KMS-11 (cell line): ENCODE measurements around the gene OCA2.

ENCODE experiments used
- H2AFZ ChIP-seq: fragments of 200-600 bp; sonication (generic); 2 replicates; pipeline ENCODE4 v1.6.1; 2016; ENCODE audit warnings: antibody characterized with exemption, mixed run types, low read depth
- H3K27ac ChIP-seq: fragments of 200-600 bp; sonication (generic); 2 replicates; pipeline ENCODE4 v1.6.1; 2016; ENCODE audit warnings: mild to moderate bottlenecking, mixed run types
- H3K27me3 ChIP-seq: fragments of 200-600 bp; sonication (generic); 2 replicates; pipeline ENCODE4 v1.6.1; 2017; ENCODE audit warnings: mild to moderate bottlenecking, low read depth, mixed run types, moderate library complexity; ENCODE audit not compliant: insufficient read depth
- H3K36me3 ChIP-seq: fragments of 200-600 bp; sonication (generic); 2 replicates; pipeline ENCODE4 v1.6.1; 2017; ENCODE audit warnings: mild to moderate bottlenecking, mixed run types; ENCODE audit not compliant: insufficient read depth
- H3K4me1 ChIP-seq: fragments of 200-600 bp; sonication (generic); 2 replicates; pipeline ENCODE4 v1.6.1; 2016; ENCODE audit warnings: mild to moderate bottlenecking, low read depth, mixed run types; ENCODE audit not compliant: poor library complexity, severe bottlenecking
- H3K4me2 ChIP-seq: fragments of 200-600 bp; sonication (generic); 2 replicates; pipeline ENCODE4 v1.7.0; 2016; ENCODE audit warnings: mild to moderate bottlenecking, mixed run types
- H3K4me3 ChIP-seq: fragments of 200-600 bp; sonication (generic); IDR thresholded peaks from 2 replicates; pipeline ENCODE4 v1.6.1; 2017; ENCODE audit warnings: low read depth, low read length, mixed read lengths; ENCODE audit not compliant: insufficient read depth
- H3K79me2 ChIP-seq: fragments of 200-600 bp; sonication (generic); 2 replicates; pipeline ENCODE4 v1.6.1; 2016; ENCODE audit warnings: low read depth, mixed run types; ENCODE audit not compliant: insufficient read depth
- H3K9ac ChIP-seq: fragments of 200-600 bp; sonication (generic); 2 replicates; pipeline ENCODE4 v1.6.1; 2016; ENCODE audit warnings: mild to moderate bottlenecking, mixed run types
- H4K20me1 ChIP-seq: fragments of 200-600 bp; sonication (generic); 2 replicates; pipeline ENCODE4 v1.6.1; 2016; ENCODE audit warnings: mild to moderate bottlenecking, mixed run types; ENCODE audit not compliant: insufficient read depth
- CTCF ChIP-seq: fragments of 200-600 bp; sonication (generic); conservative IDR thresholded peaks from 2 replicates; pipeline ENCODE4 v1.6.1; 2017; ENCODE audit warnings: low read depth, mild to moderate bottlenecking, antibody characterized with exemption, low read length, moderate library complexity, mixed read lengths

OCA2 gene

GRCh38 chr15:27993544-27993943, 105.6 kb downstream of the OCA2 start:
- H3K27ac ChIP-seq = no peak overlapping the region
- no peak overlapping the region for H3K4me2 ChIP-seq
- H3K4me3 ChIP-seq = no peak overlapping the region
- no peaks in the 10 kb centered on the region for H3K27me3 ChIP-seq
- H3K36me3 ChIP-seq = no peaks in the 10 kb centered on the region
- no peaks in the 10 kb centered on the region for H4K20me1 ChIP-seq
- no peaks in the 10 kb centered on the region for H3K79me2 ChIP-seq
- TF ChIP-seq CTCF = no peak
- H3K4me1 ChIP-seq = no peaks in the 10 kb centered on the region
- no peak overlapping the region for H3K9ac ChIP-seq
- H2AFZ ChIP-seq = no peak overlapping the region

GRCh38 chr15:27990521-27991515, 108.3 kb downstream of the OCA2 start:
- Histone ChIP-seq H3K36me3 (no peaks in the 10 kb centered on the region), H4K20me1 (no peaks in the 10 kb centered on the region), H3K27ac (no peak overlapping the region), H3K4me1 (no peaks in the 10 kb centered on the region), H3K9ac (no peak overlapping the region), H2AFZ (no peak overlapping the region), H3K4me2 (no peak overlapping the region), H3K27me3 (no peaks in the 10 kb centered on the region), H3K79me2 (no peaks in the 10 kb centered on the region), H3K4me3 (no peak overlapping the region)
- no peak for TF ChIP-seq CTCF

- Histone ChIP-seq H3K79me2 (no peaks in the 10 kb centered on the region), H3K4me2 (no peak overlapping the region), H3K27ac (no peak overlapping the region), H3K36me3 (no peaks in the 10 kb centered on the region), H4K20me1 (no peaks in the 10 kb centered on the region), H3K9ac (no peak overlapping the region), H3K4me1 (no peaks in the 10 kb centered on the region), H3K27me3 (no peaks in the 10 kb centered on the region), H3K4me3 (no peak overlapping the region), H2AFZ (no peak overlapping the region)
- TF ChIP-seq CTCF = no peak
Observed at GRCh38 chr15:27989838-27990237, 109.3 kb downstream of the OCA2 start.

GRCh38 chr15:27989427-27989826, 109.7 kb downstream of the OCA2 start:
- Histone ChIP-seq H3K36me3 (no peaks in the 10 kb centered on the region), H3K4me3 (no peak overlapping the region), H3K4me2 (no peak overlapping the region), H2AFZ (no peak overlapping the region), H3K27ac (no peak overlapping the region), H3K27me3 (no peaks in the 10 kb centered on the region), H3K9ac (no peak overlapping the region), H4K20me1 (no peaks in the 10 kb centered on the region), H3K4me1 (no peaks in the 10 kb centered on the region), H3K79me2 (no peaks in the 10 kb centered on the region)
- no peak for TF ChIP-seq CTCF
